H1 (cell line): Measurements from ENCODE around the gene CFAP107.

Experiments used
- CHD2 ChIP-seq: IDR thresholded peaks from 2 replicates; pipeline ENCODE4 v1.6.1; 2012; ENCODE audit warnings: low read length, improper control_type of control experiment
- EZH2 ChIP-seq: fragments of 200-600 bp; sonication (generic); IDR thresholded peaks from 2 replicates; pipeline ENCODE4 v1.7.1; 2012; ENCODE audit warnings: low read depth, mild to moderate bottlenecking, moderate library complexity, low read length, inconsistent platforms; ENCODE audit not compliant: severe bottlenecking
- TF ChIP-seq, protein P1 (sequence below): IDR thresholded peaks from 2 replicates; pipeline ENCODE4 v1.6.1; 2012; ENCODE audit warnings: inconsistent platforms

DNA sequence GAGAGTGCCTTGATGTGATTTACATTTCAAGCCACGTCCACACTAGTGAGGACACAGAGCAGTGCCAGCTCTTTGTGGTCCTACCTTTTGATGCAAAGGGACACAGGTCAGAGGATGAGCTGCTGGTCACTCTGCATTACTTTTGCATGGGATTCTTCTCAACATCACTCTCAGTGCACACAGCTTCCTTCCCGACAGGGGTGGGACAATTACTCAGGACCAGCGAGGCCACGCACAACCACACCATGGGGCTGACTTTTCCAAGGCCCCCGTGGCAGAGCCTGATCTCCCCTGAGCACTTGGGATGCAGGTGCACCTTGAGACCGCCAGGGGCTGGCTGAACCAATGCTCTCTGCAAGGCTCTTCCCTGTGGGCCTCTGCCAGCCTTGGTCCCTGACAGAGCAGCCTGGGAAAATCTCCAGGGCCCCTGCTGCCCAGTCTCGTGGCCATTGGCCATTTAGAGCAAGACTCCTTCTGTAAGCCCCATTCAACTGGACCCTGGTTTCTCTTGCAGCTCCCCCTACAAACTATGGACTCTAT is 14.3 kb downstream of the CFAP107 start:
- TF ChIP-seq CHD2, result no peak
- TF ChIP-seq EZH2, result no peak
- TF ChIP-seq, protein P1, sequence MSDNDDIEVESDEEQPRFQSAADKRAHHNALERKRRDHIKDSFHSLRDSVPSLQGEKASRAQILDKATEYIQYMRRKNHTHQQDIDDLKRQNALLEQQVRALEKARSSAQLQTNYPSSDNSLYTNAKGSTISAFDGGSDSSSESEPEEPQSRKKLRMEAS, result no peak
